ENCODE data around the gene MAP2K5.

The MAP2K5 gene

GRCh38 chr15:67770358-67770628 is 227.8 kb downstream of the MAP2K5 start:
- POLR2A ChIA-PET, result no interaction called here
- no peak for DNase-seq (ENCODE audit: low read depth, low spot score)
- TF ChIP-seq, protein P1, sequence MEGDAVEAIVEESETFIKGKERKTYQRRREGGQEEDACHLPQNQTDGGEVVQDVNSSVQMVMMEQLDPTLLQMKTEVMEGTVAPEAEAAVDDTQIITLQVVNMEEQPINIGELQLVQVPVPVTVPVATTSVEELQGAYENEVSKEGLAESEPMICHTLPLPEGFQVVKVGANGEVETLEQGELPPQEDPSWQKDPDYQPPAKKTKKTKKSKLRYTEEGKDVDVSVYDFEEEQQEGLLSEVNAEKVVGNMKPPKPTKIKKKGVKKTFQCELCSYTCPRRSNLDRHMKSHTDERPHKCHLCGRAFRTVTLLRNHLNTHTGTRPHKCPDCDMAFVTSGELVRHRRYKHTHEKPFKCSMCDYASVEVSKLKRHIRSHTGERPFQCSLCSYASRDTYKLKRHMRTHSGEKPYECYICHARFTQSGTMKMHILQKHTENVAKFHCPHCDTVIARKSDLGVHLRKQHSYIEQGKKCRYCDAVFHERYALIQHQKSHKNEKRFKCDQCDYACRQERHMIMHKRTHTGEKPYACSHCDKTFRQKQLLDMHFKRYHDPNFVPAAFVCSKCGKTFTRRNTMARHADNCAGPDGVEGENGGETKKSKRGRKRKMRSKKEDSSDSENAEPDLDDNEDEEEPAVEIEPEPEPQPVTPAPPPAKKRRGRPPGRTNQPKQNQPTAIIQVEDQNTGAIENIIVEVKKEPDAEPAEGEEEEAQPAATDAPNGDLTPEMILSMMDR (IDR thresholded peaks at IDR 0.05; ENCODE audit: insufficient read depth, low read length, missing control alignments), result no peak
- H3K4me3 ChIP-seq (ENCODE audit: low read depth, low read length), result no peak overlapping the region
- CTCF ChIA-PET, result no interaction called here

- POLR2A ChIA-PET, result no interaction called here
- TF ChIP-seq, protein P1 (IDR thresholded peaks at IDR 0.05; ENCODE audit: insufficient read depth, low read length, missing control alignments), result no peak
- CTCF ChIA-PET, result interaction anchor here (0.9 kb wide), 1 partner anchor 92 kb away, joined by 3 read pairs; no protein-coding TSS in a partner anchor
- DNase-seq (ENCODE audit: low read depth, low spot score), result no peak
- no peak overlapping the region for H3K4me3 ChIP-seq (ENCODE audit: low read depth, low read length)
Observed at GRCh38 chr15:67771189-67771800, 228.8 kb downstream of the MAP2K5 start.

DNA sequence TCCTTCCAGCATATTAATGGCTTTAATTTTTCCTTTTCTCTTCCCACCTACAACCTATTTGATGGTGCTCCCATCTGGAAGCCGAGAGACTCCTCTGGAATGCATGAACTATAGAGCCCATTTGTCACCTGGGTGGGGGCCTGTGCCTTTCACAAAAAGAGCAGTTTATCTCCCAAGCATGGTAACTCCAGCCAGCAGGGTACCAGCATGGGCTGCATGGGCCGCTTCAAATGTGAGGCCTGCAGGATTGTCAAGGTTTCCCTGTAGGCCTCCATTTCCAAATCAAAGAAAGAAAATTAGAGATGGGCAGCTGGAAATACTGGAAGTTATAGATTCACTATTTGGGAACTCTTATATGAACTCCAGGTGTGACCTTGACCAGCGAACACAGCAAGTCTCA is 232.1 kb downstream of the MAP2K5 start:
- POLR2A ChIA-PET, result no interaction called here
- no peak for DNase-seq (ENCODE audit: low read depth, low spot score)
- no peak overlapping the region for H3K4me3 ChIP-seq (ENCODE audit: low read depth, low read length)
- TF ChIP-seq, protein P1 (IDR thresholded peaks at IDR 0.05; ENCODE audit: insufficient read depth, low read length, missing control alignments), result no peak
- CTCF ChIA-PET, result no interaction called here

DNA sequence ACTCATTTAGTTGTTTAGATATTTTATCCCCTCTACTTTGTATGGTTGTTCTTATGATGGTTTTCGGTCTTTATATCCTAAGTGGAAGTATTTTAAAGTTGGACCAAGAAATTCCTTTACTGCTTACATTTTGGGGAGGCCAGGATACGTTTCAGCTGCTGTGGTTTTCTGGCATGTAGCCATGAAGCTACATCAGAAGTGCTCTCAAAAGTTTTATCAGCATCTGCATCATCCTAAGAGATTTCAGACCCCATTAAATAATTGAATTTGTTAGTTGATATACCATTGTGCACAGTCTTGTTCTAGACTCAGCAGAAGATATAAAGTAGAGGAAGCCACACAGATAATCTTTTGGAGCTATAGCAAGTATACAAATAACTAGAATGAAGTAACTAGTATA is 232.7 kb downstream of the MAP2K5 start:
- H3K4me3 ChIP-seq (ENCODE audit: low read depth, low read length), result no peak overlapping the region
- TF ChIP-seq, protein P1 (IDR thresholded peaks at IDR 0.05; ENCODE audit: insufficient read depth, low read length, missing control alignments), result no peak
- ChIA-PET POLR2A (no interaction called here), CTCF (no interaction called here)
- DNase-seq (ENCODE audit: low read depth, low spot score), result no peak

GRCh38 chr15:67775998-67776397 is 233.5 kb downstream of the MAP2K5 start:
- TF ChIP-seq, protein P1 (IDR thresholded peaks at IDR 0.05; ENCODE audit: insufficient read depth, low read length, missing control alignments), result no peak
- CTCF ChIA-PET, result no interaction called here
- H3K4me3 ChIP-seq (ENCODE audit: low read depth, low read length), result no peak overlapping the region
- no peak for DNase-seq (ENCODE audit: low read depth, low spot score)
- POLR2A ChIA-PET, result no interaction called here

DNA sequence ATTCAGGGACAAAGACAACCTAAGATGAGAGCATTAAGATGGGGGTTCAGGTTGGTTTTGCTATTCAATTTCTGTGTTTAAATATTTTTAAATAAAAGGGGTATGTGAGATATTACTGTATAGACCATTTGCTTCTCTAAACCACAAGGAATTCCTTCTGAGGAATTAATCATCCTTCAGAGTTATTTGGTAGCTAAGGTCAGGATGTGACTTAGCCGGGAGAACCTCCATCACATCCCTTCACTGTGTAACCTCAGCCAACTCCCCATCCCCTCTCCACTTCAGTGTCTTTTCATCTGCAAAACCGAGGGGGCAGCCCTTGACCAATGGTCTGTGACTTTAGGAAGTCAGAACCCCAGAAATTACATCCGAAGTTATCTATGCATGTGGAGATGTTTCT is 234.1 kb downstream of the MAP2K5 start:
- no peak for DNase-seq (ENCODE audit: low read depth, low spot score)
- CTCF ChIA-PET, result no interaction called here
- POLR2A ChIA-PET, result no interaction called here
- TF ChIP-seq, protein P1 (IDR thresholded peaks at IDR 0.05; ENCODE audit: insufficient read depth, low read length, missing control alignments), result no peak
- H3K4me3 ChIP-seq (ENCODE audit: low read depth, low read length), result no peak overlapping the region

All from AG04449 (cell line).